ENCODE measurements around the gene SOX13.

SOX13 gene

GRCh38 chr1:204132718-204133117 is 59.8 kb downstream of the SOX13 start:
- DNase-seq (ENCODE audit: low read depth): no peak

GRCh38 chr1:204134103-204134502 is 61.2 kb downstream of the SOX13 start:
- no peak for DNase-seq (ENCODE audit: low read depth)

GRCh38 chr1:204136814-204137213 is 63.9 kb downstream of the SOX13 start:
- no peak for DNase-seq (ENCODE audit: low read depth)

- no peak for DNase-seq (ENCODE audit: low read depth)
Observed at GRCh38 chr1:204139088-204139487, 66.2 kb downstream of the SOX13 start.

- DNase-seq (ENCODE audit: low read depth): no peak
Observed at GRCh38 chr1:204139952-204140351, 67.0 kb downstream of the SOX13 start.

- no peak for DNase-seq (ENCODE audit: low read depth)
Observed at GRCh38 chr1:204141131-204141530, 68.2 kb downstream of the SOX13 start.

GRCh38 chr1:204142032-204142974 is 69.4 kb downstream of the SOX13 start:
- no peak for DNase-seq (ENCODE audit: low read depth)

- no peak for DNase-seq (ENCODE audit: low read depth)
Observed at GRCh38 chr1:204143276-204144041, 70.5 kb downstream of the SOX13 start.

- DNase-seq (ENCODE audit: low read depth): no peak
Observed at GRCh38 chr1:204145033-204145504, 72.2 kb downstream of the SOX13 start.

GRCh38 chr1:204146309-204146708 is 73.4 kb downstream of the SOX13 start:
- DNase-seq (ENCODE audit: low read depth): no peak

GRCh38 chr1:204146965-204147364 is 74.0 kb downstream of the SOX13 start:
- no peak for DNase-seq (ENCODE audit: low read depth)

- no peak for DNase-seq (ENCODE audit: low read depth)
Observed at GRCh38 chr1:204147406-204148383, 74.8 kb downstream of the SOX13 start.

- DNase-seq (ENCODE audit: low read depth): no peak
Observed at GRCh38 chr1:204149107-204149506, 76.2 kb downstream of the SOX13 start.

GRCh38 chr1:204149635-204150565 is 77.0 kb downstream of the SOX13 start:
- no peak for DNase-seq (ENCODE audit: low read depth)

GRCh38 chr1:204150702-204151551 is 78.0 kb downstream of the SOX13 start:
- no peak for DNase-seq (ENCODE audit: low read depth)

- DNase-seq (ENCODE audit: low read depth): peak; percentile 43
Observed at GRCh38 chr1:204151552-204152309, 78.8 kb downstream of the SOX13 start, which contains the start of gene ETNK2. Gene ETNK2 (minus strand): TSS chr1:204152044. CDS start chr1:204151852, 192 bp downstream.

GRCh38 chr1:204152310-204153044 is 79.6 kb downstream of the SOX13 start:
- DNase-seq (ENCODE audit: low read depth): no peak

- DNase-seq (ENCODE audit: low read depth): no peak
Observed at GRCh38 chr1:204153667-204154066, 80.8 kb downstream of the SOX13 start.
